Left lung (tissue), 10 donors: Measurements from ENCODE around the gene AOPEP. TPM values are rescaled to one million over a fixed set of nuclear protein-coding genes. Genes with fewer than 3 reads are reported as not detected.

Source experiments
- ATAC-seq: fragments of 200-7000 bp; cut with Tn5 transposase; one replicate; pipeline ENCODE4 v1.9.1; 2020; ENCODE audit warnings: moderate library complexity
- DNase-seq, 4 donors: peaks; one replicate each; pipeline ENCODE4 v3.0.0-alpha.2; 2013 to 2020
- H3K27ac ChIP-seq, 2 donors: fragments of 200-600 bp; sonication (generic) in 1 of 2; one replicate each; pipeline versions ENCODE4 v1.5.0 to v1.8.0; 2020 to 2021
- H3K27me3 ChIP-seq, 2 donors: fragments of 200-600 bp; sonication (generic) in 1 of 2; one replicate each; pipeline versions ENCODE4 v1.5.0 to v1.8.0; 2020 to 2021
- H3K36me3 ChIP-seq, 2 donors: fragments of 200-600 bp; sonication (generic) in 1 of 2; one replicate each; pipeline versions ENCODE4 v1.5.0 to v1.8.0; 2020 to 2021
- H3K4me1 ChIP-seq, 2 donors: fragments of 200-600 bp; one replicate each; pipeline ENCODE4 v1.8.0; 2021
- H3K4me3 ChIP-seq, 2 donors: fragments of 200-600 bp; sonication (generic) in 1 of 2; one replicate each; pipeline versions ENCODE4 v1.5.0 to v1.8.0; 2020 to 2021; ENCODE audit warnings: mild to moderate bottlenecking in 1 of 2
- H3K9me3 ChIP-seq, 2 donors: fragments of 200-600 bp; sonication (generic) in 1 of 2; one replicate each; pipeline versions ENCODE4 v1.5.0 to v1.8.0; 2020 to 2021
- CTCF ChIP-seq, 2 donors: fragments of 200-600 bp; sonication (generic) in 1 of 2; IDR thresholded peaks; one replicate each; pipeline versions ENCODE4 v1.5.0 to v1.8.0; 2021; ENCODE audit warnings: antibody characterized with exemption in 2 of 2
- intact Hi-C, 2 donors: fragments of 100-400 bp; cut with DNase I; formaldehyde crosslinking; loops; one replicate each; pipeline versions ENCODE4 v1.11.2 to v1.14.2; 2022
- polyA plus RNA-seq, 6 donors: library from polyadenylated mRNA; unstranded; fragments of 120-200 nt; gene quantifications; one replicate each; pipeline ENCODE4 v1.2.1, GENCODE V29; 2013; ENCODE audit not compliant: insufficient read length in 6 of 6
- total RNA-seq, 2 donors: library from RNA; stranded (reverse); fragmentation: NEBNext Ultra II Directional; extraction: Animal tissue kit (Norgen Biotek cat#: 25700); gene quantifications; one replicate each; pipeline ENCODE4 v1.2.1, GENCODE V29; 2021
- donor health status: DM: no; HTN: yes; CAD: no.
- donor health status: DM: no; HTN: no; CAD: no.

Gene AOPEP
- total and polyA plus RNA-seq, 8 donors = 32.5 to 83.2 (median 39.9) TPM

- no peak for TF ChIP-seq CTCF (IDR thresholded peaks at IDR 0.05)
- peaks cover 7 to 15% of the 10 kb centered on the region in 2 donors for H3K4me1 ChIP-seq
- H3K9me3 ChIP-seq = no peaks in the 10 kb centered on the region
- no peak overlapping the region for H3K4me3 ChIP-seq
- H3K36me3 ChIP-seq = no peaks in the 10 kb centered on the region
- DNase-seq (no peak), ATAC-seq (no peak)
- no peaks in the 10 kb centered on the region for H3K27me3 ChIP-seq
- peak overlapping the region in 1 of 2 donors; percentile 55 for H3K27ac ChIP-seq
- intact Hi-C loops = no loop called here
These were observed 201.5 kb downstream of the AOPEP start for GRCh38 chr9:94927762-94928670.

DNA sequence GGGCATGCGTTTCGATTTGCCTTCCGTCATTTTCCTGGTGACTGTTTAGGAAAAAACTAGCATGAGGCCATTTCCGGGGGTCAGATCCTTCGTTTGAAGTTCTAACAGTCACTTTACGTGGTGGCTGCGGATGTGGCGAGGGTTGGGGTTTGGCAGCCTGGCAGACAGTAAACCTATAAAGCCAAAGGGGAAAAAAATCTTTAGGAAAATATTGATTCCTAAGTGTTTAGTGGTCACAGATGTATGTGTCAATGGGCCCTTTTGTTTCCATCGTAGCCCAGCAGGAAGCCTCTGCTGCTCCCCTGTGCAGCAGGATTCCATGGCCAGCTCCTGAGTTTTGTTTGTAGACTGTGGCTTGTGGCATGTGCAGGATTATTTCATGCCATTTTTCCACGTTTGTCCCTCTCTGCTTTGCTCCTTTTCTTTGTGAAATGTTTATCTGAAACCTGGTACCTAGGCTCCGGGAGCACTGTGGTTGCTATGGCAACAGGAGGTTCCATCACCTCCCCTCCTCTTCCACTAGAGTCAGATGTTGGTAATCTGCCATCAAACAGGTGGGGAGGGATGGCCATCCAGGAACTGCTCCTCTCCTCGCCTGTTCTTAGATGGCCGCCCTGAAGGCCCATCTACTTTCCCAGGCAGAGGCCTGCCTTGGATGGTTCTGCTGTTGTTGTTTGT, 202.3 kb downstream of the AOPEP start:
- no peak for ATAC-seq
- H3K36me3 ChIP-seq = no peaks in the 10 kb centered on the region
- H3K27me3 ChIP-seq = no peaks in the 10 kb centered on the region
- H3K4me1 ChIP-seq = peaks cover 7 to 10% of the 10 kb centered on the region in 2 donors
- TF ChIP-seq CTCF (IDR thresholded peaks at IDR 0.05) = no peak
- H3K4me3 ChIP-seq = no peak overlapping the region
- DNase-seq = no peak
- peak overlapping the region in 1 of 2 donors; percentile 55 for H3K27ac ChIP-seq
- no peaks in the 10 kb centered on the region for H3K9me3 ChIP-seq
- intact Hi-C loops = no loop called here

DNA sequence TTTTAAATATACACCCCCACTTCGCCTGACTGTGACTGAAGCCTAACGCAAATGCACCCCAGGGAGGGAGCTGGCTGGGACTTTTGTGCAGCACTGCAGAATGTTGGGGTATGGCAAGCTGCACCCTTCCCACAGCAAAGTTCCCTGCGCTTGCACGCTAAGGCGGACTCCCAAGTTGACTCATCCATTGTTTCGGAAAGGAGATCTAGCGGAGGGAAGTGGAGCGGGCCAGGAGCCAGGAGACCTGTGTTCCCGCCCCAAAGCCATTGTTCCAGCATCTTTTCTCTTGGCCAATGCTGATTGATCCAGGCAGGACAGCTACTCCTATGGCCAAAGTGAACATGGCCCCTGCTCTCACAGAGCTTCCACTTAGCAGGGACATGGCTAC, 202.9 kb downstream of the AOPEP start:
- DNase-seq (no peak), ATAC-seq (no peak)
- H3K36me3 ChIP-seq = no peaks in the 10 kb centered on the region
- intact Hi-C loops = no loop called here
- no peak for TF ChIP-seq CTCF (IDR thresholded peaks at IDR 0.05)
- H3K4me3 ChIP-seq = no peak overlapping the region
- H3K9me3 ChIP-seq = no peaks in the 10 kb centered on the region
- no peaks in the 10 kb centered on the region for H3K27me3 ChIP-seq
- H3K4me1 ChIP-seq = peaks cover 7 to 10% of the 10 kb centered on the region in 2 donors
- peak overlapping the region in 1 of 2 donors; percentile 57 for H3K27ac ChIP-seq

DNA sequence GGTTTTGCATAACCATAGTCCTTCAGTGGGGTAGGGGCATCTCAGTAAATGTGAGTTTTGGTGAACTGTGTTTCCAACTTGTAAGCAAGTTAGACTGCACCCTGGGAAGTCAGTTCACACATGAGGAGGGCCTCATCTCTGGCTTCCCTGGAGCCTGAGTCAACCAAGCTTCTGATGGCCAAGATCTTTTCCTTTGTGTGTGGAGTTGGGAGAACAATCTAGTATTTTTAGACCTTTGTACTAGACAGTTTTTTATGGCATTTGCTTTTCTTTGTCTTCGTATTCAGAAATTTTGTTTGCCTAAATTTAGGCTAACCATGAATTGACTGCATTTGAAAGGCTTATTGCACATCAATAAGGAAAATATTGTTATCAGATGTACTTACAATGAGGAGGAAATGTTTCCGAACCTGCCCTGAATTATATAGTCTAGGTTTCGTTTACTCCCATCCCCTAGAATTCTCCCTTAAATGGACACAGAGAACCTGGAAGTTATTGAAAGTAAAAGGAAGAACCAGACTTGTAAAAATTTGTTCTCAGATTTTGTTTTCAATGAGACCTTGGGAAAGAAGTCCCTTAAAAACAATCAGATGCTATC, 204.6 kb downstream of the AOPEP start:
- intact Hi-C loops = no loop called here
- TF ChIP-seq CTCF (IDR thresholded peaks at IDR 0.05) = no peak
- peaks cover 7 to 10% of the 10 kb centered on the region in 2 donors for H3K4me1 ChIP-seq

DNA sequence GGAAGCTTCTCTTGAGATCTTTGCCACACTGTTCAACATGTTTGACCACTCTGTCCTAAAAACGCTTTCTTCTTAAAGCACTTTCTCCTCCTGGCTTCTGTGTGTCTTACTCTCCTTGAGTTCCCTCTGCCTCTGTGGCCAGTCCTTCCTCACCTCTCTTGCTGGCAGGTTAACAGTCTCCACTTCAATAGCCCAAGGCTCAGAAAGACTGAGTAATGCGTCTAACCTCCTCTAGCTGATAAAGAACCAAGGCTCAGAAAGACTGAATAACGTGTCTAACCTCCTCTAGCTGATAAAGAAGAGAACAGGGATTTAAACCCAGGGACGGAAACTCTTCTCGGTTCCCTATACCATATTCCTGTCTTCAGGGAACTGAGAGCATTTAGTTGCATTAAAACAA, 205.2 kb downstream of the AOPEP start:
- Histone ChIP-seq H3K9me3 (no peaks in the 10 kb centered on the region), H3K27ac (no peak overlapping the region), H3K27me3 (no peaks in the 10 kb centered on the region), H3K36me3 (no peaks in the 10 kb centered on the region), H3K4me3 (no peak overlapping the region), H3K4me1 (peaks cover 7% of the 10 kb centered on the region in 2 donors)
- no peak for TF ChIP-seq CTCF (IDR thresholded peaks at IDR 0.05)
- intact Hi-C loops = no loop called here
- ATAC-seq = no peak
- DNase-seq = no peak

More for the DNA sequence above, 204.6 kb downstream of the AOPEP start:
- no peak overlapping the region for H3K27ac ChIP-seq
- DNase-seq (no peak), ATAC-seq (no peak)
- H3K36me3 ChIP-seq = no peaks in the 10 kb centered on the region
- H3K4me3 ChIP-seq = no peak overlapping the region
- no peaks in the 10 kb centered on the region for H3K27me3 ChIP-seq
- no peaks in the 10 kb centered on the region for H3K9me3 ChIP-seq
